Calu3 (cell line): ENCODE results near the gene RAD51B. TPM values are rescaled to one million over a fixed set of nuclear protein-coding genes. Genes with fewer than 3 reads are reported as not detected.

ENCODE experiments used
- BruUV-seq: library from RNA; stranded (reverse); fragments of 400-500 nt; replicated peaks from 2 replicates; lab custom pipeline; 2021; lab: Mats Ljungman, UMichigan
- CTCF ChIA-PET: fragments of 300-600 bp; sonication (Branson Sonifier 250); formaldehyde crosslinking; loops from one replicate; lab custom pipeline; 2022; ENCODE audit warnings: antibody characterized with exemption; lab: Charles Lee
- DNase-seq: peaks from one replicate; pipeline ENCODE4 v3.0.0; 2022
- H3K27ac Mint-ChIP-seq: one replicate; pipeline ENCODE4 v1.8.0; 2022; ENCODE audit warnings: mixed read lengths; ENCODE audit not compliant: unreplicated experiment
- H3K27me3 Mint-ChIP-seq: one replicate; pipeline ENCODE4 v1.8.0; 2022; ENCODE audit warnings: mixed read lengths; ENCODE audit not compliant: unreplicated experiment
- H3K36me3 Mint-ChIP-seq: one replicate; pipeline ENCODE4 v1.8.0; 2022; ENCODE audit warnings: mild to moderate bottlenecking, moderate library complexity, mixed read lengths; ENCODE audit not compliant: insufficient read depth, unreplicated experiment
- H3K4me1 Mint-ChIP-seq: one replicate; pipeline ENCODE4 v1.8.0; 2022; ENCODE audit warnings: mild to moderate bottlenecking, low read depth, mixed read lengths; ENCODE audit not compliant: unreplicated experiment
- H3K4me3 Mint-ChIP-seq: one replicate; pipeline ENCODE4 v1.8.0; 2022; ENCODE audit warnings: mild to moderate bottlenecking, low read depth, moderate library complexity, mixed read lengths; ENCODE audit not compliant: unreplicated experiment
- H3K9me3 Mint-ChIP-seq: one replicate; pipeline ENCODE4 v1.8.0; 2022; ENCODE audit warnings: low read depth, mixed read lengths; ENCODE audit not compliant: unreplicated experiment
- intact Hi-C: fragments of 100-400 bp; cut with micrococcal nuclease; formaldehyde crosslinking; loops from one replicate; pipeline ENCODE4 v1.10.0; 2022; ENCODE audit not compliant: unreplicated experiment
- total RNA-seq: library from RNA; stranded (reverse); gene quantifications from 2 replicates; pipeline ENCODE4 v1.2.3, GENCODE V29; 2022
- TF ChIP-seq, protein P1 (sequence below): fragments of 200-600 bp; IDR thresholded peaks from one replicate; pipeline ENCODE4 v1.8.0; 2022; ENCODE audit warnings: antibody characterized with exemption; ENCODE audit not compliant: unreplicated experiment

Gene RAD51B
- total RNA-seq, 1 experiment from 2014 or later = 24.7 TPM

DNA sequence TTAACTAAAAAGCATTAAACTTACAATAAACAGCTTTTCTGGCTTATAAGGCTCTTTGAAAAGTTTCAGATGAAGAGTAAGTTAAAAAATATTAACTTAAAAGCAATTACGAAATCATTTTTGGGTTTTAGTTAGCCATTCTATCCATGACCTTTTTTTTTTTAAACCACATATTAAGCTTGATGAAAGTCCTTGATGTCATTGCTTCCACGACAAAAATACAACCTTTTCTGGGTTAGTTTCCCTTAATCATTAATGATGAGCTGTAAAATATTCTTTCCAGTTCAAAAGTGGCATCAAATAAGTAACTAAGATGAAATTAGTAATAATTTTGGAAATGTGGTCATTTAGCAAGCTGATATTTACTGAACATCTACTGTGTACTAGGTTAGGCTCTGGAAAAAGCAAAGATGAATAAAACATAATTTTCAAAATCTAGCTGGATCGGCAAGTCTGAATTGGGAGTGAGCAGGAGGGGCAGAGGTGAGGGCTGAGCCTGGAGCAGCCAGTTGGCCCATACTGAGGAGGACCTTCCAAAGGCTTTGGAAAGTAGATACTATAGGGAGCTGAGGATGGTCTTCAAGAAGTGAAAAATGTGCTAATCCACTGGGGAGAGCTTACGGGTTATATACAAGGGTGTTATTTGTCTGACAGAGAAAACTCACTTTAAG is 628.1 kb downstream of the RAD51B start:
- Mint-ChIP-seq H3K4me1 (peaks cover 16% of the 10 kb centered on the region), H3K36me3 (no peaks in the 10 kb centered on the region), H3K27ac (no peak overlapping the region), H3K4me3 (no peak overlapping the region), H3K27me3 (no peaks in the 10 kb centered on the region), H3K9me3 (no peaks in the 10 kb centered on the region)
- intact Hi-C loops = no loop called here
- TF ChIP-seq, protein P1, sequence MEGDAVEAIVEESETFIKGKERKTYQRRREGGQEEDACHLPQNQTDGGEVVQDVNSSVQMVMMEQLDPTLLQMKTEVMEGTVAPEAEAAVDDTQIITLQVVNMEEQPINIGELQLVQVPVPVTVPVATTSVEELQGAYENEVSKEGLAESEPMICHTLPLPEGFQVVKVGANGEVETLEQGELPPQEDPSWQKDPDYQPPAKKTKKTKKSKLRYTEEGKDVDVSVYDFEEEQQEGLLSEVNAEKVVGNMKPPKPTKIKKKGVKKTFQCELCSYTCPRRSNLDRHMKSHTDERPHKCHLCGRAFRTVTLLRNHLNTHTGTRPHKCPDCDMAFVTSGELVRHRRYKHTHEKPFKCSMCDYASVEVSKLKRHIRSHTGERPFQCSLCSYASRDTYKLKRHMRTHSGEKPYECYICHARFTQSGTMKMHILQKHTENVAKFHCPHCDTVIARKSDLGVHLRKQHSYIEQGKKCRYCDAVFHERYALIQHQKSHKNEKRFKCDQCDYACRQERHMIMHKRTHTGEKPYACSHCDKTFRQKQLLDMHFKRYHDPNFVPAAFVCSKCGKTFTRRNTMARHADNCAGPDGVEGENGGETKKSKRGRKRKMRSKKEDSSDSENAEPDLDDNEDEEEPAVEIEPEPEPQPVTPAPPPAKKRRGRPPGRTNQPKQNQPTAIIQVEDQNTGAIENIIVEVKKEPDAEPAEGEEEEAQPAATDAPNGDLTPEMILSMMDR = no peak
- CTCF ChIA-PET = no interaction called here
- BruUV-seq = no TSS peak
- DNase-seq = no peak

- CTCF ChIA-PET = no interaction called here
- Mint-ChIP-seq H3K27ac (no peak overlapping the region), H3K36me3 (no peaks in the 10 kb centered on the region), H3K4me3 (no peak overlapping the region), H3K9me3 (no peaks in the 10 kb centered on the region), H3K4me1 (peaks cover 16% of the 10 kb centered on the region), H3K27me3 (no peaks in the 10 kb centered on the region)
- no peak for DNase-seq
- TF ChIP-seq, protein P1 = no peak
- no TSS peak for BruUV-seq
- intact Hi-C loops = no loop called here
These were observed 628.8 kb downstream of the RAD51B start for GRCh38 chr14:68448252-68448902.

DNA sequence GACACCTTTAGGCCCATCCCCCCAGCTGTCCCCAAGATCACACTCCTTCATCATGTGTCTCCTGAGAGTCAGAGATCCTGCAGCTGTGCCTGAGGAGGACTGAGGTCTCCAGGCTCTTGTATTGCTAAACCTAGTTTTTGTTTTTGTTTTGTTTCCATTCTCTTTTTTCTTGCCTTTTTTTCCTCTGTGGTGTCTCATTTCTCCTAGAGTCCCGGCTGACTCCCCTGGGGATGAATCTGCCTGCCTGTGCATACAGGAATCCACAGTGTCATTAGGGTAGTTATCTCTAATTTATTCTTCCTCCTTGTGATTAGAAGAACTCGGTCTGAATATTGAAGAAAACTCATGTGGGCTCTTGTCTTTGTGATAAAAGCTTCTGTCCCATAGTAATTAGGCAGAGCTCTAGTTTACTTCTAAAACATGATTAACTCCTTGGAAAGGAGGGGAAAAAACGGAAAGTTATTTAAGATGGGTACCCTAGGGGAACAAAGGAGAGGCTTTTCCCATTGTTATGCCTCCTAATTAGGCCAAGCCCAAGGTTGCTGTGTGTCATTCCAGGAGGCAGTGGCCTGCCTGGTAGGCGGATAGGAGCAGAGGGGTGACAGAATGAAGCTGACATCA is 630.1 kb downstream of the RAD51B start:
- H3K27ac Mint-ChIP-seq = no peak overlapping the region
- no TSS peak for BruUV-seq
- DNase-seq = no peak
- TF ChIP-seq, protein P1 = no peak
- H3K27me3 Mint-ChIP-seq = no peaks in the 10 kb centered on the region
- CTCF ChIA-PET = interaction anchor here (0.6 to 1.2 kb wide), 3 partner anchors 9 to 114 kb away, joined by 4 to 8 read pairs (median 4); no protein-coding TSS in a partner anchor
- peaks cover 16% of the 10 kb centered on the region for H3K4me1 Mint-ChIP-seq
- no peaks in the 10 kb centered on the region for H3K36me3 Mint-ChIP-seq
- peaks cover 3% of the 10 kb centered on the region for H3K9me3 Mint-ChIP-seq
- intact Hi-C loops = no loop called here
- H3K4me3 Mint-ChIP-seq = no peak overlapping the region

GRCh38 chr14:68450391-68451120 is 631.0 kb downstream of the RAD51B start:
- intact Hi-C loops = no loop called here
- no TSS peak for BruUV-seq
- TF ChIP-seq, protein P1 = no peak
- Mint-ChIP-seq H3K4me3 (no peak overlapping the region), H3K27ac (no peak overlapping the region), H3K9me3 (peaks cover 3% of the 10 kb centered on the region), H3K4me1 (peaks cover 9% of the 10 kb centered on the region), H3K36me3 (no peaks in the 10 kb centered on the region), H3K27me3 (no peaks in the 10 kb centered on the region)
- CTCF ChIA-PET = interaction anchor here (0.6 to 1.2 kb wide), 2 partner anchors 8 to 80 kb away, joined by 4 to 8 read pairs; no protein-coding TSS in a partner anchor
- no peak for DNase-seq
